IMR-90 (cell line): ENCODE results near the gene FNBP1L. TPM values are rescaled to one million over a fixed set of nuclear protein-coding genes. Genes with fewer than 3 reads are reported as not detected.

Experiments used
- ATAC-seq: fragments of 200-7000 bp; cut with Tn5 transposase; 2 replicates; pipeline ENCODE4 v1.9.1; 2020; ENCODE audit warnings: low read depth, mild to moderate bottlenecking, moderate library complexity
- BruUV-seq: library from RNA; stranded (reverse); fragments of 400-500 nt; replicated peaks from 2 replicates; lab custom pipeline; 2021; lab: Mats Ljungman, UMichigan
- CTCF ChIA-PET: fragments of 300-600 bp; formaldehyde crosslinking; extraction: SDS; loops from one replicate; lab custom pipeline; 2021; ENCODE audit warnings: antibody characterized with exemption; lab: Yijun Ruan, JAX
- POLR2A ChIA-PET: fragments of 300-600 bp; sonication (Branson Sonifier 250); formaldehyde crosslinking; loops from one replicate; lab custom pipeline; 2022; ENCODE audit warnings: antibody characterized with exemption; ENCODE audit not compliant: unreplicated experiment; lab: Charles Lee
- DNase-seq: peaks from one replicate; pipeline ENCODE4 v3.0.0; 2013
- H2AFZ ChIP-seq: replicated peaks from 2 replicates; pipeline ENCODE3; 2013; ENCODE audit warnings: low read length, mild to moderate bottlenecking; ENCODE audit not compliant: poor library complexity
- H2AK5ac ChIP-seq: 2 replicates; pipeline ENCODE4 v1.6.1; 2013; ENCODE audit warnings: low read depth, low read length, inconsistent platforms
- H2AK9ac ChIP-seq: replicated peaks from 2 replicates; pipeline ENCODE3; 2013; ENCODE audit warnings: mild to moderate bottlenecking, low read depth, low read length, moderate library complexity; ENCODE audit not compliant: poor library complexity
- H2BK120ac ChIP-seq: 2 replicates; pipeline ENCODE4 v1.6.1; 2013; ENCODE audit warnings: low read depth, low read length, inconsistent platforms
- H2BK15ac ChIP-seq: 3 replicates; pipeline ENCODE4 v1.6.1; 2013; ENCODE audit warnings: low read depth, low read length, inconsistent platforms
- H2BK20ac ChIP-seq: 2 replicates; pipeline ENCODE4 v1.6.1; 2013; ENCODE audit warnings: low read depth, mild to moderate bottlenecking, inconsistent platforms, low read length, moderate library complexity
- H2BK5ac ChIP-seq: 2 replicates; pipeline ENCODE4 v1.6.1; 2013; ENCODE audit warnings: mild to moderate bottlenecking, low read depth, low read length, inconsistent platforms; ENCODE audit not compliant: poor library complexity, severe bottlenecking
- H3K14ac ChIP-seq: replicated peaks from 2 replicates; pipeline ENCODE4 v1.6.1; 2013; ENCODE audit warnings: low read depth, low read length, inconsistent platforms
- H3K18ac ChIP-seq: 2 replicates; pipeline ENCODE4 v1.6.1; 2013; ENCODE audit warnings: low read depth, low read length, control low read depth
- H3K23ac ChIP-seq: 2 replicates; pipeline ENCODE4 v1.6.1; 2013; ENCODE audit warnings: low read depth, low read length, inconsistent platforms
- H3K27ac ChIP-seq: 2 replicates; pipeline ENCODE4 v1.5.1; 2013; ENCODE audit warnings: mild to moderate bottlenecking, control low read depth, low read length; ENCODE audit not compliant: insufficient read depth
- H3K27me3 ChIP-seq: 2 replicates; pipeline ENCODE4 v1.6.1; 2013; ENCODE audit warnings: low read length; ENCODE audit not compliant: control insufficient read depth, insufficient read depth
- H3K36me3 ChIP-seq: 2 replicates; pipeline ENCODE4 v1.6.1; 2013; ENCODE audit warnings: low read length, mixed read lengths; ENCODE audit not compliant: control insufficient read depth, insufficient read depth
- H3K4ac ChIP-seq: 2 replicates; pipeline ENCODE4 v1.6.1; 2013; ENCODE audit warnings: low read depth, low read length, inconsistent platforms
- H3K4me1 ChIP-seq: 2 replicates; pipeline ENCODE4 v1.6.1; 2013; ENCODE audit warnings: low read length, mixed read lengths; ENCODE audit not compliant: control insufficient read depth, insufficient read depth
- H3K4me2 ChIP-seq: 2 replicates; pipeline ENCODE4 v1.6.1; 2013; ENCODE audit warnings: low read depth, mild to moderate bottlenecking, control low read depth, low read length, moderate library complexity
- H3K4me3 ChIP-seq: 2 replicates; pipeline ENCODE4 v1.5.1; 2013; ENCODE audit warnings: low read depth, mild to moderate bottlenecking, control low read depth, low read length, moderate library complexity; ENCODE audit not compliant: insufficient read depth
- H3K56ac ChIP-seq: 2 replicates; pipeline ENCODE4 v1.6.1; 2013; ENCODE audit warnings: low read length, inconsistent platforms; ENCODE audit not compliant: insufficient read depth; ENCODE audit errors: extremely low read depth
- H3K79me1 ChIP-seq, 2 experiments: 2 replicates each; pipeline ENCODE4 v1.6.1; 2013; ENCODE audit warnings: low read length in 2 of 2, inconsistent platforms in 1 of 2, low read depth in 1 of 2
- H3K9ac ChIP-seq: 2 replicates; pipeline ENCODE4 v1.6.1; 2013; ENCODE audit warnings: low read depth, low read length, control low read depth
- H3K9me1 ChIP-seq: 2 replicates; pipeline ENCODE4 v1.6.1; 2013; ENCODE audit warnings: low read length, inconsistent platforms; ENCODE audit not compliant: insufficient read depth
- H3K9me3 ChIP-seq: 2 replicates; pipeline ENCODE4 v1.6.1; 2013; ENCODE audit warnings: low read length; ENCODE audit not compliant: control insufficient read depth, insufficient read depth
- H4K20me1 ChIP-seq: 2 replicates; pipeline ENCODE4 v1.6.1; 2013; ENCODE audit warnings: low read length, inconsistent platforms; ENCODE audit not compliant: insufficient read depth
- H4K5ac ChIP-seq: 2 replicates; pipeline ENCODE4 v1.6.1; 2013; ENCODE audit warnings: mild to moderate bottlenecking, low read depth, low read length, control low read depth
- H4K8ac ChIP-seq, 2 experiments: 2 replicates each; pipeline ENCODE4 v1.6.1; 2013; ENCODE audit warnings: low read depth in 2 of 2, low read length in 2 of 2, control low read depth in 1 of 2, inconsistent platforms in 1 of 2
- H4K91ac ChIP-seq: 2 replicates; pipeline ENCODE4 v1.6.1; 2013; ENCODE audit warnings: low read depth, low read length, inconsistent platforms; ENCODE audit not compliant: insufficient read depth
- BHLHE40 ChIP-seq: fragments of 150-350 bp; IDR thresholded peaks from 2 replicates; pipeline ENCODE4 v1.6.1; 2016; ENCODE audit warnings: mild to moderate bottlenecking, low read depth, low read length
- CEBPB ChIP-seq: IDR thresholded peaks from 2 replicates; pipeline ENCODE4 v1.6.1; 2012; ENCODE audit warnings: low read depth, low read length, improper control_type of control experiment
- CHD1 ChIP-seq: IDR thresholded peaks from 2 replicates; pipeline ENCODE4 v1.6.1; 2012; ENCODE audit warnings: low read depth, low read length, improper control_type of control experiment
- CTCF ChIP-seq: conservative IDR thresholded peaks from 2 replicates; pipeline ENCODE4 v1.5.1; 2012; ENCODE audit warnings: mild to moderate bottlenecking, low read depth, low read length, improper control_type of control experiment
- FOS ChIP-seq: fragments of 150-350 bp; IDR thresholded peaks from 2 replicates; pipeline ENCODE4 v1.6.1; 2016; ENCODE audit warnings: low read depth, low read length
- MAZ ChIP-seq: IDR thresholded peaks from 2 replicates; pipeline ENCODE4 v1.6.1; 2012; ENCODE audit warnings: low read depth, mild to moderate bottlenecking, low read length, improper control_type of control experiment, moderate library complexity, borderline replicate concordance
- MXI1 ChIP-seq: IDR thresholded peaks from 2 replicates; pipeline ENCODE4 v1.6.1; 2012; ENCODE audit warnings: low read depth, mild to moderate bottlenecking, low read length, moderate library complexity, borderline replicate concordance
- NFE2L2 ChIP-seq: fragments of 150-350 bp; IDR thresholded peaks from 2 replicates; pipeline ENCODE4 v1.6.1; 2016; ENCODE audit warnings: low read depth, mild to moderate bottlenecking, low read length
- RAD21 ChIP-seq: IDR thresholded peaks from 2 replicates; pipeline ENCODE4 v1.6.1; 2012; ENCODE audit warnings: low read length, improper control_type of control experiment
- RCOR1 ChIP-seq: IDR thresholded peaks from 2 replicates; pipeline ENCODE4 v1.6.1; 2012; ENCODE audit warnings: mild to moderate bottlenecking, low read length, improper control_type of control experiment; ENCODE audit not compliant: insufficient replicate concordance
- RFX5 ChIP-seq: IDR thresholded peaks from 2 replicates; pipeline ENCODE4 v1.8.0; 2012; ENCODE audit warnings: low read depth, mild to moderate bottlenecking, low read length, moderate library complexity
- SMC3 ChIP-seq: fragments of 150-350 bp; IDR thresholded peaks from 2 replicates; pipeline ENCODE4 v1.6.1; 2016; ENCODE audit warnings: low read depth, mild to moderate bottlenecking, antibody characterized with exemption, low read length, moderate library complexity
- USF2 ChIP-seq: fragments of 150-350 bp; IDR thresholded peaks from 2 replicates; pipeline ENCODE4 v1.6.1; 2017; ENCODE audit warnings: mild to moderate bottlenecking, antibody characterized with exemption, low read length, low read depth
- WGBS, 2 experiments: methylation state at CpG; one replicate each; pipeline versions ENCODE4 v1.1.5 to v1.1.7; 2013; ENCODE audit warnings: missing lambda C conversion rate in 2 of 2; ENCODE audit not compliant: insufficient read length in 1 of 2; ENCODE audit errors: extremely low coverage in 2 of 2; 5-methylcytosine and 5-hydroxymethylcytosine counted together
- dilution Hi-C: fragments of 300-500 bp; cut with HindIII; formaldehyde crosslinking; loops from one replicate; pipeline ENCODE4 v1.14.3; 2018; ENCODE audit warnings: low sequenced_read_pairs; ENCODE audit not compliant: unreplicated experiment
- in situ Hi-C: fragments of 300-500 bp; cut with MboI; formaldehyde crosslinking; loops from 3 replicates; pipeline ENCODE4 v1.14.3; 2019; ENCODE audit warnings: low sequenced_read_pairs, inconsistent platforms, mixed read lengths
- intact Hi-C: fragments of 100-400 bp; cut with micrococcal nuclease; formaldehyde crosslinking; loops from 2 replicates; pipeline ENCODE4 v1.10.0; 2022
- polyA plus RNA-seq, 3 experiments: library from polyadenylated mRNA; depleted of rRNA; stranded (reverse); fragments of >200 nt; gene quantifications; 2 replicates each; pipeline ENCODE4 v1.2.3, GENCODE V29; 2012; ENCODE audit warnings: low replicate concordance in 1 of 3
- total RNA-seq: library from RNA; depleted of rRNA; stranded (reverse); fragments of >200 nt; gene quantifications from 2 replicates; pipeline ENCODE4 v1.2.3, GENCODE V29; 2012

The FNBP1L gene
- total and polyA plus RNA-seq, 2 of the 4 experiments (the other 2 are of a cell fraction), result 9.3 to 15.2 TPM

- CTCF ChIA-PET, result no interaction called here
Observed at GRCh38 chr1:93467606-93468005, 19.7 kb downstream of the FNBP1L start.

More at GRCh38 chr1:93467606-93468005, 19.7 kb downstream of the FNBP1L start:
- Histone ChIP-seq H3K18ac (no peak overlapping the region), H3K4me1 (no peaks in the 10 kb centered on the region), H2AK9ac (no peak overlapping the region), H3K4me3 (no peak overlapping the region), H3K4ac (no peak overlapping the region), H2BK15ac (no peak overlapping the region), H3K27me3 (no peaks in the 10 kb centered on the region), H4K8ac (no peak overlapping the region), H4K91ac (no peak overlapping the region), H3K23ac (no peak overlapping the region), H2BK120ac (no peak overlapping the region), H2AK5ac (no peak overlapping the region), H3K9me1 (no peaks in the 10 kb centered on the region), H2AFZ (no peak overlapping the region), H3K9ac (no peak overlapping the region), H3K79me1 (peaks cover 6 to 25% of the 10 kb centered on the region in 2 experiments), H3K14ac (no peak overlapping the region), H2BK5ac (no peak overlapping the region), H3K9me3 (peaks cover 3% of the 10 kb centered on the region; the same call in 1 of the 2 replicates), H3K56ac (no peak overlapping the region), H2BK20ac (no peak overlapping the region), H3K4me2 (no peak overlapping the region), H4K5ac (no peak overlapping the region), H3K27ac (no peak overlapping the region), H4K20me1 (peaks cover 3% of the 10 kb centered on the region; the same call in 1 of the 2 replicates), H3K36me3 (no peaks in the 10 kb centered on the region)
- in situ Hi-C loops (loop anchor here (25.0 kb wide), 1 partner anchor 95 kb away; no protein-coding TSS in a partner anchor), dilution Hi-C loops (no loop called here), intact Hi-C loops (no loop called here)
- DNase-seq, result no peak
- 100% methylated on average over 1 of the region's 4 CpGs; no CpG with 5 or more reads in 1 of the 2 experiments for WGBS, 2 experiments
- no TSS peak for BruUV-seq
- POLR2A ChIA-PET, result no interaction called here
- TF ChIP-seq RCOR1 (no peak), USF2 (no peak), MAZ (no peak), CTCF (no peak), SMC3 (no peak), BHLHE40 (no peak), RFX5 (no peak), CHD1 (no peak), NFE2L2 (no peak), RAD21 (no peak), CEBPB (no peak), FOS (no peak), MXI1 (no peak)
- no peak for ATAC-seq
